GM12878 (cell line): ENCODE data around the gene TMSB10. TPM values are rescaled to one million over a fixed set of nuclear protein-coding genes. Genes with fewer than 3 reads are reported as not detected.
A peak's percentile ranks its signal among the peaks of the same experiment; 100 is the strongest.

Experiments used
- BCL11A ChIP-seq: IDR thresholded peaks from 2 replicates; pipeline ENCODE4 v1.6.1; 2011; ENCODE audit warnings: low read depth, low read length
- BRCA1 ChIP-seq: IDR thresholded peaks from 2 replicates; pipeline ENCODE4 v1.6.1; 2011; ENCODE audit warnings: low read depth, low read length, improper control_type of control experiment
- EED ChIP-seq: sonication (generic); IDR thresholded peaks from 2 replicates; pipeline ENCODE4 v1.6.1; 2016; ENCODE audit warnings: antibody characterized with exemption, low read depth
- ESRRA ChIP-seq: IDR thresholded peaks from 2 replicates; pipeline ENCODE4 v1.6.1; 2012; ENCODE audit warnings: mild to moderate bottlenecking, low read length, improper control_type of control experiment
- FOXM1 ChIP-seq: IDR thresholded peaks from 2 replicates; pipeline ENCODE4 v1.6.1; 2012; ENCODE audit warnings: low read depth, mild to moderate bottlenecking, inconsistent platforms, low read length, moderate library complexity
- GATAD2B ChIP-seq: fragments of 450-650 bp; conservative IDR thresholded peaks from 2 replicates; pipeline ENCODE4 v1.6.1; 2017; ENCODE audit warnings: low read depth, mild to moderate bottlenecking, moderate library complexity
- MEF2B ChIP-seq: fragments of 450-650 bp; IDR thresholded peaks from 2 replicates; pipeline ENCODE4 v1.6.1; 2018; ENCODE audit warnings: mild to moderate bottlenecking, moderate library complexity; ENCODE audit not compliant: partially characterized antibody, poor library complexity, severe bottlenecking
- PML ChIP-seq: IDR thresholded peaks from 2 replicates; pipeline ENCODE4 v1.6.1; 2012; ENCODE audit warnings: low read length, inconsistent platforms
- POLR2A ChIP-seq: IDR thresholded peaks from 2 replicates; pipeline ENCODE4 v1.6.1; 2011; ENCODE audit warnings: low read depth, mild to moderate bottlenecking, low read length
- POLR2AphosphoS5 ChIP-seq: IDR thresholded peaks from 2 replicates; pipeline ENCODE4 v1.6.1; 2011; ENCODE audit warnings: mild to moderate bottlenecking, low read length, inconsistent platforms
- RCOR1 ChIP-seq: conservative IDR thresholded peaks from 2 replicates; pipeline ENCODE4 v1.6.1; 2012; ENCODE audit warnings: low read depth, low read length, improper control_type of control experiment
- RFX5 ChIP-seq: IDR thresholded peaks from 2 replicates; pipeline ENCODE4 v1.6.1; 2011; ENCODE audit warnings: low read depth, low read length, improper control_type of control experiment
- SMAD5 ChIP-seq: IDR thresholded peaks from 2 replicates; pipeline ENCODE4 v1.6.1; 2016; ENCODE audit warnings: antibody characterized with exemption, low read depth
- TCF7 ChIP-seq: IDR thresholded peaks from 2 replicates; pipeline ENCODE4 v1.6.1; 2014; ENCODE audit warnings: antibody characterized with exemption, borderline replicate concordance
- ZNF24 ChIP-seq: fragments of 450-650 bp; IDR thresholded peaks from 2 replicates; pipeline ENCODE4 v1.6.1; 2017; ENCODE audit warnings: antibody characterized with exemption, mild to moderate bottlenecking
- ZNF274 ChIP-seq: IDR thresholded peaks from one replicate; pipeline ENCODE4 v1.8.0; 2011; ENCODE audit not compliant: insufficient read length, insufficient read depth
- ZNF384 ChIP-seq: IDR thresholded peaks from 2 replicates; pipeline ENCODE4 v1.6.1; 2012; ENCODE audit warnings: low read depth, mild to moderate bottlenecking, low read length, improper control_type of control experiment, borderline replicate concordance
- polyA plus RNA-seq, 11 experiments: library from polyadenylated mRNA; depleted of rRNA in 4 of 11; unstranded in 6 of 11; stranded (reverse) in 5 of 11; fragments of >200 nt; fragmentation: Nextera tagmentation in 4 of 11; fragmentation: Illumina TruSeq in 1 of 11; extraction: Ambion mirVana in 4 of 11; extraction: Trizol in 1 of 11; gene quantifications; 1 replicate in 1 of 11; 2 replicates in 10 of 11; pipeline versions ENCODE4 v1.2.1 to v1.2.3, GENCODE V29; 2011 to 2016; ENCODE audit warnings: inconsistent platforms in 2 of 11, missing spikeins in 2 of 11, low read depth in 1 of 11
- total RNA-seq, 4 experiments: library from RNA; depleted of rRNA in 3 of 4; stranded (reverse); fragments of >200 nt in 3 of 4; fragmentation: Illumina TruSeq in 1 of 4; extraction: Trizol in 1 of 4; gene quantifications; 2 replicates each; pipeline versions ENCODE4 v1.2.1 to v1.2.3, GENCODE V29; 2013 to 2021
- TF ChIP-seq, protein P1 (sequence below): IDR thresholded peaks from 2 replicates; pipeline ENCODE4 v1.6.1; 2011; ENCODE audit warnings: borderline replicate concordance, low read depth, mild to moderate bottlenecking, moderate library complexity, mixed read lengths, low read length; ENCODE audit not compliant: insufficient read depth; ENCODE audit errors: extremely low read length
- TF ChIP-seq, protein P2 (sequence below): fragments of 450-650 bp; IDR thresholded peaks from 2 replicates; pipeline ENCODE4 v1.6.1; 2017; ENCODE audit warnings: mild to moderate bottlenecking, moderate library complexity
- TF ChIP-seq, protein P3 (sequence below), 3 experiments: IDR thresholded peaks in 2 of 3; conservative IDR thresholded peaks in 1 of 3; 2 replicates each; pipeline ENCODE4 v1.5.1; 2011; ENCODE audit warnings: low read depth in 3 of 3, low read length in 3 of 3, mild to moderate bottlenecking in 3 of 3, control low read depth in 2 of 3, moderate library complexity in 2 of 3, inconsistent platforms in 1 of 3, mixed read lengths in 1 of 3; ENCODE audit not compliant: control insufficient read depth in 2 of 3, insufficient read depth in 1 of 3; ENCODE audit errors: extremely low read depth in 1 of 3
- TF ChIP-seq, protein P4 (sequence below): fragments of 450-650 bp; IDR thresholded peaks from 2 replicates; pipeline ENCODE4 v1.6.1; 2017; ENCODE audit warnings: low read depth, mild to moderate bottlenecking, moderate library complexity

Gene TMSB10
- total and polyA plus RNA-seq, 10 of the 15 experiments (the other 5 are each of a cell fraction or from before 2014, with no cell fraction given) = 1,406 to 4,860 (median 3,381) TPM

DNA sequence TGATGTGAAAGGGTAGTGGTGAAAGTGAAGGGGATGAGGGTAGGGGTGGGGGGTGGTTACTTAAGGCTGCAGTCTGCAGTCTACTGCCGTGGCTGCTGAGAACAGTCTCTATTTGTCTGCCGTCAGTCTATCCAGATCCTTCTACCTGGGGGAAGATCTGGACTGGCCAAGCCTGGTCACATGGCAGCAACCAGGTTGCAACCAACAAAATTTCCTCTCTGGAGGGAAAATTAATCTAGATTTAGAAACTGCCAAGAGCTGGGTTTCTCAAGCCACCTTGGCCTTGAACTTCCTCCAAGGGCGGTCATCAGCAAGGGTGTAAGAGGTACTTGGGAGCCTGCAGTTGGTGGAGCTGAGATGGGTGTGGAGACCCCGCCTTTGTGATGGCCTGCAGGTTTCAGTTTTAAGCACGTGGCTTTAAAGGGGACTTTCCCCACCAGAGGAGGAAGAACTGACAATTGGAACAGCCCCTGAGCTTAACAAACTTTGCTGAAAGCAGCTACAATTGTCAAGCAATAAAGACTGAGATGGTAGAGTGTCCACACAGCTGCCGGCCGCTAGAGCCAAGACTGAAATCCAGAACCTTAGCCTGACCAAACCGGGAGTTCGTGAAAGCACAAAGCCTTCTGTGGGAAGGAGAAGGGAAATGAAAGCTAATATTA is 34.1 kb downstream of the TMSB10 start (continued):
- TF ChIP-seq, protein P1, sequence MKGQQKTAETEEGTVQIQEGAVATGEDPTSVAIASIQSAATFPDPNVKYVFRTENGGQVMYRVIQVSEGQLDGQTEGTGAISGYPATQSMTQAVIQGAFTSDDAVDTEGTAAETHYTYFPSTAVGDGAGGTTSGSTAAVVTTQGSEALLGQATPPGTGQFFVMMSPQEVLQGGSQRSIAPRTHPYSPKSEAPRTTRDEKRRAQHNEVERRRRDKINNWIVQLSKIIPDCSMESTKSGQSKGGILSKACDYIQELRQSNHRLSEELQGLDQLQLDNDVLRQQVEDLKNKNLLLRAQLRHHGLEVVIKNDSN = peak; percentile 34
- peak; percentile 84 for TF ChIP-seq POLR2AphosphoS5
- TF ChIP-seq ESRRA = peak; percentile 90; the same call in 1 of the 2 replicates
- peak; percentile 56; the same call in 1 of the 2 replicates for TF ChIP-seq FOXM1
- TF ChIP-seq TCF7 = no peak; the same call in 1 of the 2 replicates
- TF ChIP-seq RCOR1 = 0 out of 2 replicates have a peak, but pooled peaks have one; percentile 35
- TF ChIP-seq, protein P2, sequence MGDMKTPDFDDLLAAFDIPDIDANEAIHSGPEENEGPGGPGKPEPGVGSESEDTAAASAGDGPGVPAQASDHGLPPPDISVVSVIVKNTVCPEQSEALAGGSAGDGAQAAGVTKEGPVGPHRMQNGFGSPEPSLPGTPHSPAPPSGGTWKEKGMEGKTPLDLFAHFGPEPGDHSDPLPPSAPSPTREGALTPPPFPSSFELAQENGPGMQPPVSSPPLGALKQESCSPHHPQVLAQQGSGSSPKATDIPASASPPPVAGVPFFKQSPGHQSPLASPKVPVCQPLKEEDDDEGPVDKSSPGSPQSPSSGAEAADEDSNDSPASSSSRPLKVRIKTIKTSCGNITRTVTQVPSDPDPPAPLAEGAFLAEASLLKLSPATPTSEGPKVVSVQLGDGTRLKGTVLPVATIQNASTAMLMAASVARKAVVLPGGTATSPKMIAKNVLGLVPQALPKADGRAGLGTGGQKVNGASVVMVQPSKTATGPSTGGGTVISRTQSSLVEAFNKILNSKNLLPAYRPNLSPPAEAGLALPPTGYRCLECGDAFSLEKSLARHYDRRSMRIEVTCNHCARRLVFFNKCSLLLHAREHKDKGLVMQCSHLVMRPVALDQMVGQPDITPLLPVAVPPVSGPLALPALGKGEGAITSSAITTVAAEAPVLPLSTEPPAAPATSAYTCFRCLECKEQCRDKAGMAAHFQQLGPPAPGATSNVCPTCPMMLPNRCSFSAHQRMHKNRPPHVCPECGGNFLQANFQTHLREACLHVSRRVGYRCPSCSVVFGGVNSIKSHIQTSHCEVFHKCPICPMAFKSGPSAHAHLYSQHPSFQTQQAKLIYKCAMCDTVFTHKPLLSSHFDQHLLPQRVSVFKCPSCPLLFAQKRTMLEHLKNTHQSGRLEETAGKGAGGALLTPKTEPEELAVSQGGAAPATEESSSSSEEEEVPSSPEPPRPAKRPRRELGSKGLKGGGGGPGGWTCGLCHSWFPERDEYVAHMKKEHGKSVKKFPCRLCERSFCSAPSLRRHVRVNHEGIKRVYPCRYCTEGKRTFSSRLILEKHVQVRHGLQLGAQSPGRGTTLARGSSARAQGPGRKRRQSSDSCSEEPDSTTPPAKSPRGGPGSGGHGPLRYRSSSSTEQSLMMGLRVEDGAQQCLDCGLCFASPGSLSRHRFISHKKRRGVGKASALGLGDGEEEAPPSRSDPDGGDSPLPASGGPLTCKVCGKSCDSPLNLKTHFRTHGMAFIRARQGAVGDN = peak; percentile 87
- TF ChIP-seq BRCA1 = no peak
- peak; percentile 75 for TF ChIP-seq POLR2A
- TF ChIP-seq GATAD2B = peak; percentile 55; the same call in 1 of the 2 replicates
- peak; percentile 57 for TF ChIP-seq MEF2B
- peak; percentile 23; the same call in 1 of the 2 replicates for TF ChIP-seq BCL11A
- no peak for TF ChIP-seq ZNF274
- peak; percentile 81 for TF ChIP-seq SMAD5
- TF ChIP-seq, protein P3, sequence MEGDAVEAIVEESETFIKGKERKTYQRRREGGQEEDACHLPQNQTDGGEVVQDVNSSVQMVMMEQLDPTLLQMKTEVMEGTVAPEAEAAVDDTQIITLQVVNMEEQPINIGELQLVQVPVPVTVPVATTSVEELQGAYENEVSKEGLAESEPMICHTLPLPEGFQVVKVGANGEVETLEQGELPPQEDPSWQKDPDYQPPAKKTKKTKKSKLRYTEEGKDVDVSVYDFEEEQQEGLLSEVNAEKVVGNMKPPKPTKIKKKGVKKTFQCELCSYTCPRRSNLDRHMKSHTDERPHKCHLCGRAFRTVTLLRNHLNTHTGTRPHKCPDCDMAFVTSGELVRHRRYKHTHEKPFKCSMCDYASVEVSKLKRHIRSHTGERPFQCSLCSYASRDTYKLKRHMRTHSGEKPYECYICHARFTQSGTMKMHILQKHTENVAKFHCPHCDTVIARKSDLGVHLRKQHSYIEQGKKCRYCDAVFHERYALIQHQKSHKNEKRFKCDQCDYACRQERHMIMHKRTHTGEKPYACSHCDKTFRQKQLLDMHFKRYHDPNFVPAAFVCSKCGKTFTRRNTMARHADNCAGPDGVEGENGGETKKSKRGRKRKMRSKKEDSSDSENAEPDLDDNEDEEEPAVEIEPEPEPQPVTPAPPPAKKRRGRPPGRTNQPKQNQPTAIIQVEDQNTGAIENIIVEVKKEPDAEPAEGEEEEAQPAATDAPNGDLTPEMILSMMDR (IDR thresholded peaks at IDR 0.05 in 2 of 3, conservative IDR thresholded peaks at IDR 0.05 in 1 of 3; ENCODE audit: control insufficient read depth in 2 of 3, extremely low read depth in 1 of 3, insufficient read depth in 1 of 3, low read depth in 3 of 3, low read length in 3 of 3) = 0 out of 6 replicates have a peak, but pooled peaks of 1 of the 3 experiments have one; percentile 5
- no peak for TF ChIP-seq ZNF384
- TF ChIP-seq RFX5 = no peak
- TF ChIP-seq ZNF24 = 0 out of 2 replicates have a peak, but pooled peaks have one; percentile 3
- TF ChIP-seq, protein P4, sequence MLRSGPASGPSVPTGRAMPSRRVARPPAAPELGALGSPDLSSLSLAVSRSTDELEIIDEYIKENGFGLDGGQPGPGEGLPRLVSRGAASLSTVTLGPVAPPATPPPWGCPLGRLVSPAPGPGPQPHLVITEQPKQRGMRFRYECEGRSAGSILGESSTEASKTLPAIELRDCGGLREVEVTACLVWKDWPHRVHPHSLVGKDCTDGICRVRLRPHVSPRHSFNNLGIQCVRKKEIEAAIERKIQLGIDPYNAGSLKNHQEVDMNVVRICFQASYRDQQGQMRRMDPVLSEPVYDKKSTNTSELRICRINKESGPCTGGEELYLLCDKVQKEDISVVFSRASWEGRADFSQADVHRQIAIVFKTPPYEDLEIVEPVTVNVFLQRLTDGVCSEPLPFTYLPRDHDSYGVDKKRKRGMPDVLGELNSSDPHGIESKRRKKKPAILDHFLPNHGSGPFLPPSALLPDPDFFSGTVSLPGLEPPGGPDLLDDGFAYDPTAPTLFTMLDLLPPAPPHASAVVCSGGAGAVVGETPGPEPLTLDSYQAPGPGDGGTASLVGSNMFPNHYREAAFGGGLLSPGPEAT = peak; percentile 88
- TF ChIP-seq PML = peak; percentile 65; the same call in 1 of the 2 replicates
- peak; percentile 72; the same call in 1 of the 2 replicates for TF ChIP-seq EED
